ENCODE measurements around the gene EPB41.
"Not testable (repeated sequence)": the region's sequence is repeated elsewhere in the genome, so short reads cannot be mapped to it uniquely, and the experiment has no call there.

EPB41 gene
- total RNA-seq = 180 to 681 (median 426) reads per million in 9 experiments

DNA sequence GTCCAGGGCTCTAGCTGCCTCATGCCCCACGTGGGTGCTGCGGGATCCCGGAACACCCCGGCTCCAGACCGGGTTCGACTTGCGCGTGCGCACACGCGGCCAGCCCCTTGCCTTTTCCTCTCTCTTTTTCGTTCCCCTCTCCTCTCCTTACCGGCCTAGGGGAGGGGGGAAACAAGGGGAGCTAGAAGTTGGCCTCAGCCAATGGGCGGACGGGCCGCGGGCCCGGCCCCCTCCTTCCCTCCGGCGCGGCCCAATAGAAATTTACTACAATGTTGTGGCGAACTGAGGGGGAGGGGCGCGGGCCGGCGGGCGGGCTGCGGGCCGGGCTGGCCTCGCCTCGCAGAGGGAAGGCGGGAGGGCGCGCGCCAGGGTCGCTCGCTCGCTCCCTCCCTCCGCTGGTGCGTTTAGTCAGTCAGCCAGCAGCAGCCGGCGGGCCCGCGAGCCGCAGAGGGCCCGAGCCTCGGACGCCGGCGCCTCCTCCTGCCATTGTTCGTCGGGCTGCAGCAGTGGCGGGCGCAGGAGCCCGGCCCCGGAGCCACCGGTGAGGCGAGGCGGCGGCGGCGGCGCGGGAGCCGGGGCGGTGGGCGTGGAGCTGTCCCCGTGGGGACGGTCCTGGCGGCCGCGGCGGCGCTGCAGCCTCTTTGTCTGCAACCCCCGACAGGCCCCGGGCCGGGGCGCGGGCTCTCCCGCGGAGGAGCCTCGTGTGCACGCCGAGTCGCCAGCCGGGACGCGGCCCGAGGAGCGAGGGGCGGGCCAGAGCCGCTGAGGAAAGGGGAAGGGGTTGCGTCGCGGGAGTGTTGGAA is at the start of gene EPB41:
Gene EPB41 (plus strand): TSS at position 342 of the 803 bp plus-strand sequence. CDS start 72,869 bp downstream, outside the sequence.
- peak; percentile 83 to 90 (median 87) for DNase-seq
- H3K4me1 Mint-ChIP-seq (ENCODE audit: low read depth in 2 of 2) = peaks cover 40 to 43% of the 10 kb centered on the region in 2 donors
- no peaks in the 10 kb centered on the region for H3K27me3 Mint-ChIP-seq
- no peaks in the 10 kb centered on the region for H3K9me3 Mint-ChIP-seq
- peak within 1 kb of the TSS; percentile 93 to 94 for H3K4me3 Mint-ChIP-seq
- peak; percentile 83 for ATAC-seq (replicated peaks)
- peak within 1 kb of the TSS; percentile 90 to 92 for H3K27ac Mint-ChIP-seq
- H3K36me3 Mint-ChIP-seq (ENCODE audit: insufficient read depth) = peaks cover 20% of the 10 kb centered on the region

DNA sequence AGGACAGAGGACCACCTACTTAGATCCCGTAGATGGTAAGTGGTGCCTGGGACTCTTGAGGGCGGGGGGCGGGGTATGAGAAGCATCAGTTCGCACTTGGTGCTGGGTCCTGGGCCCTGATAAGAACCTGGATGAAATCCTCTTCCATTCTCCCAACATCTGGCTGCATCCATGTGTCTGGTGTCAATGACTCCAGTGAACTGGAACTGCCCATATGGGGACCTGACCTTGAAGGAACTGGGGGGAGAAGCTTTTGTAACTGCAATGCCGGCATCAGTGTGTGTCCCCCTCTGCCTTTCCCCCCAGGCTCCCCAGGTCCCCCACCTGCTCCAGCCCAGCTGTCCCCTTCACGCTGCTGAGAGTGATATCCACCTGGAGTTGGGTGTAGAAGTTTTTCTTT is 49.7 kb upstream of the EPB41 start:
- Mint-ChIP-seq H3K4me3 (no peak overlapping the region), H3K4me1 (ENCODE audit: low read depth in 2 of 2) (no peaks in the 10 kb centered on the region)

DNA sequence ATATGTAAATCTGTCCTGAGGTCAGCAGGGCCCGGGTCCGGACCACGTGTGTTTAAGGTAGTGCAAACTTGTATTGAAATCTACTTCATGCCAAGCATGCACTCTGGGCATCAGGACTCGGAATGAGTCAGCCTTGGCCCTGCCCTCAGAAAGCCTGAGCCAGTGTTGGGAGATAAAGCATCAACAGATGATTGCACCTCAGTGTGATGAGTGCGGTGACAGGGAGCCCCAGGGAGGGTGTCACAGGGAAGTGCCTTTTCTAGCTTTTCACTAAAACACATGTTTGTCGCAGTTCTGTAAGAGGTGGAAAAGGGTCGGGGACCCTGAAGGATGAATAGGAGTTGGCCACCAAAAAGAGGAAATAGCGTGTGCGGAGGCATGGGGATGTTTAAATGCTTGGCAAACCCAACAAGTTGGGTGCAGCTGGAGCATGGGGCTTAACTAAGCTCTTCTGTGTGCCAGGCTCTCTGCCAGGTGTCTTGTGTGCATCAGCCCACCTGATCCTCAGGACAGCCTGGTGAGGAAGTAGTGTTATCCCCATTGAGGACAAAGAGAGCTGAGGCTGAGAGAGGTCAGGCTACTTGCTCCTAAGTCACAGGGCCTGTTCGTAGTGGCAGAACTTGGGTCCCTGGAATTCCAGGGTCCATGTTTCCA is 48.2 kb upstream of the EPB41 start:
- Mint-ChIP-seq H3K4me1 (ENCODE audit: low read depth in 2 of 2) (no peaks in the 10 kb centered on the region), H3K4me3 (no peak overlapping the region), H3K36me3 (ENCODE audit: insufficient read depth) (peaks cover 3% of the 10 kb centered on the region), H3K9me3 (no peaks in the 10 kb centered on the region), H3K27ac (no peak overlapping the region), H3K27me3 (peaks cover 26 to 50% of the 10 kb centered on the region in 2 donors)
- ATAC-seq (replicated peaks) = no peak
- DNase-seq = no peak

More for the DNA sequence above, 49.7 kb upstream of the EPB41 start:
- Mint-ChIP-seq H3K9me3 (no peaks in the 10 kb centered on the region), H3K27me3 (peaks cover 23 to 44% of the 10 kb centered on the region in 2 donors), H3K36me3 (ENCODE audit: insufficient read depth) (peaks cover 3% of the 10 kb centered on the region), H3K27ac (no peak overlapping the region)
- ATAC-seq (replicated peaks) = no peak
- DNase-seq = no peak

DNA sequence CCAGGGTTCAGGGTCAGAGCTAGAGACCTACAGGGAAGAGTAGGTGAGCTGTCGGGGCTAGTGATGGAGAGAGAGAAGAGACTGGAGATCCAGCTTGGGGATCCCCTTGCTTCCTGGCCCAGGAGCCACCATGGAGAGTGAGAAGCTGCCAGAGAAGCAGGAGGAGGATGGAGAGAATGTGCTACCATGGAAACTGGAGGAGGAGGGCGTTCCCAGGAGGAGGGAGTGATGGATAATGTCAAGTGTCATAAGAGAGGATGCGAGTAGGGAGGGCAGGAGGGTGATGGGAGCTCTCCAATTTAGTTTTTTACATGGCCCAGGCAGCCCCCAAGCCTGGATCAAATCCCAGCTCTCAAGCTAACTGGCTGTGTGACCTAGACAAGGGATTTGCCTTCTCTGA is 46.5 kb upstream of the EPB41 start:
- H3K4me3 Mint-ChIP-seq = no peak overlapping the region
- H3K9me3 Mint-ChIP-seq = no peaks in the 10 kb centered on the region
- no peak overlapping the region for H3K27ac Mint-ChIP-seq
- ATAC-seq (replicated peaks) = no peak
- peaks cover 3% of the 10 kb centered on the region for H3K36me3 Mint-ChIP-seq (ENCODE audit: insufficient read depth)
- H3K27me3 Mint-ChIP-seq = peaks cover 26 to 59% of the 10 kb centered on the region in 2 donors
- no peak for DNase-seq
- H3K4me1 Mint-ChIP-seq (ENCODE audit: low read depth in 2 of 2) = no peaks in the 10 kb centered on the region

DNA sequence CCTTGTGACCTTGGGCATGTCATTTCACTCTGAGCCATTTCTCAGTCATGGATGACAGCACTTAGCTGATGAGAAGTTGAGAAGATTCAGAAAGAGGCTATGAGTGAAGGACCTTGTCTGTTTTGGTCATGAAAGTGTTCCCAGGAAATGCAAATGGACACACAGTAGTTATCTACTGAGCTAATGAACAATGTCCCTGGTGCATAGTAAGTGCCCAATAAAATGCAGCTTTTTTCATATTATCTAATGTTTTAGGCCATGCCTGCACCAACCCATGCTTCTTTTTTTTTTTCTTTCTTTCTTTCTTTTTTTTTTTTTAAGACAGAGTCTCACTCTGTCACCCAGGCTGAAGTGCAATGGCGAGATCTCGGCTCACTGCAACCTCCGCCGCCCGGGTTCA is 44.4 kb upstream of the EPB41 start:
- no peak overlapping the region for H3K27ac Mint-ChIP-seq
- peaks cover 3% of the 10 kb centered on the region for H3K36me3 Mint-ChIP-seq (ENCODE audit: insufficient read depth)
- H3K27me3 Mint-ChIP-seq = peaks cover 27 to 56% of the 10 kb centered on the region in 2 donors
- no peaks in the 10 kb centered on the region for H3K9me3 Mint-ChIP-seq
- H3K4me3 Mint-ChIP-seq = no peak overlapping the region
- DNase-seq (no peak), ATAC-seq (replicated peaks) (no peak)
- H3K4me1 Mint-ChIP-seq (ENCODE audit: low read depth in 2 of 2) = no peaks in the 10 kb centered on the region

DNA sequence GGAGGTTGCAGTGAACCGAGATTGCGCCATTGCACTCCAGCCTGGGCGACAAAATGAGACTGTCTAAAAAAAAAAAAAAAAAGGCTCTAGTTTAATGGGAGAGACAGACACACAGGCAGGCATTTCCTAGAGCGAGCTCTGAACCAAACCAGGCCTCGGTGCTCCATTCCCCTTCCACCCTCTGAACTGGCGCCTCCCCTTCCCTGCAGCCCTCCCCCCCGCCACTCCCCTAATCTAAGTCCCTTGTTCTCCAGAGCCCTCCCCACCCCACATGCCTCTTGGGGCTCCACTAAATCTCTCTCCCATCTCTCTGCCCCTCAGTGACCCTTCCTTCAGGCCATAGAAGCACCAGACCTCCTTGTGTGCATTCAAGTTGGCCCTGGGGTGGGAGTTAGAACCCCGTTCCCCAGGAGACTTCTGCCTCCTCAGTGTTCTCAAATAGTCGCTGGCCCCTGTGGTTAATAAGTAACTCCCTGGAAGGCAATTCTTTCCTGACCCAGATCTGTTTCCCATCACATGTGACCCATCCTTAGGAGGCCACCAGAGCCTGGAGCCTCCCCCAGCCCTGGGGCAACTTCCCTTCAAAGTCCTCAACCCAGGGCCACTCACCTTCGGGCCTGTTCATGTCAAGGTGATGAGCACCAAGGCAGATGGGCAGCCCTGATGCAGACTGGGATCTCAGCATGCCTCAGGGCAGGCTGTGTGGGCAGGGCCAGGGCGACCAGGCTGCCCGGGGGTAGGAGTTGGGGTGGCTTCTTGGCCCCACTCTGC is 42.6 kb upstream of the EPB41 start:
- ATAC-seq (replicated peaks) (no peak), DNase-seq (no peak)
- H3K36me3 Mint-ChIP-seq (ENCODE audit: insufficient read depth) = no peaks in the 10 kb centered on the region
- H3K4me3 Mint-ChIP-seq = no peak overlapping the region
- H3K27me3 Mint-ChIP-seq = peaks cover 23 to 39% of the 10 kb centered on the region in 2 donors
- no peaks in the 10 kb centered on the region for H3K4me1 Mint-ChIP-seq (ENCODE audit: low read depth in 2 of 2)
- peak overlapping the region in 1 of 2 donors; percentile 6 for H3K27ac Mint-ChIP-seq
- no peaks in the 10 kb centered on the region for H3K9me3 Mint-ChIP-seq

DNA sequence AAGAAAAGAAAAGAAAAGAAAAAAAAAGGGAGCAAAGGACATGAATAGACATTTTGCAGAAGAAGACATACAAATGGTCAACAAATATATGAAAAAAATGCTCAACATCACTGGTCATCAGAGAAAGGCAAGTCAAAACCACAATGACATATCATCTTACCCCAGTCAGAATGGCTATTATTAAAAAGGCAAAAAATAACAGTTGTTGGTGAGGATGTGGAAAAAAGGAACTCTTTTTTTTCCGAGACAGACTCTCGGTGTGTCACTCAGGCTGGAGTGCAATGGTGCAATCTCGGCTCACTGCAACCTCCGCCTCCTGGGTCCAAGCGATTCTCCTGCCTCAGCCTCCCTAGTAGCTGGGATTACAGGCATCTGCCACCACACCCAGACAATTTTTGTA is 39.2 kb upstream of the EPB41 start:
- not testable (repeated sequence) for ATAC-seq (replicated peaks); H3K4me1 Mint-ChIP-seq (ENCODE audit: low read depth in 2 of 2); H3K36me3 Mint-ChIP-seq (ENCODE audit: insufficient read depth); H3K4me3 Mint-ChIP-seq; DNase-seq; H3K27ac Mint-ChIP-seq; H3K9me3 Mint-ChIP-seq
- H3K27me3 Mint-ChIP-seq = peaks cover 7 to 11% of the 10 kb centered on the region in 2 donors

DNA sequence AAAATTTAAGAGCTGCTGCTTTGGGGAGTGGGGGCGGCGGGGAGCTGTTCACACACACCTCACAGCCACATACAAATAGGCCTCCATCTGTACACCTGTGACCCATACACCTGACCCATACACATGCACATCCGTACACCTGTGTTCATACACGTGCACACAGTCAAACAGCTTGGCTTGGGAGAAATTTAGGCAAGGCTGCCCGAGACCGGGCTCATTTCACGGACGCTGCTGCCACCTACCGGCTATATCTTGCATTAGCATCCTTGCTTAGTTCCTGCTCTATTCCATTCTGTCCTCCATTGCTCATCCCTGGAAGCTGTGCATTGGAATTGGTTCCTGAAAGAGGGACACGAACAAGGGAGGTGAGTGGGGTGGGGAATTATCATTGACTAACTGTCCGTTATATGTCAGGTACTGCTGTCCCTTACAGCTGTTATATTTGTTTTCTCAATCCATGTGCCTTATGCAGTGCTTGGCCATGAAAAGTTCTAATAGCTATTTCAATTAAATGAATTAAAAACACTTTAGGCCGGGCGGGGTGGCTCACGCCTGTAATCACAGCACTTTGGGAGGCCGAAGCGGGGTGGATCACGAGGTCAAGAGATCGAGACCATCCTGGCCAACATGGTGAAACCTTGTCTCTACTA is 37.1 kb upstream of the EPB41 start:
- peaks cover 2 to 7% of the 10 kb centered on the region in 2 donors for H3K27me3 Mint-ChIP-seq
- no peak overlapping the region for H3K4me3 Mint-ChIP-seq
- DNase-seq (peak; percentile 73 to 77 (median 76)), ATAC-seq (replicated peaks) (peak; percentile 82)
- H3K27ac Mint-ChIP-seq = no peak overlapping the region
- H3K4me1 Mint-ChIP-seq (ENCODE audit: low read depth in 2 of 2) = peaks cover 6 to 8% of the 10 kb centered on the region in 2 donors
- H3K9me3 Mint-ChIP-seq = no peaks in the 10 kb centered on the region
- H3K36me3 Mint-ChIP-seq (ENCODE audit: insufficient read depth) = no peaks in the 10 kb centered on the region

DNA sequence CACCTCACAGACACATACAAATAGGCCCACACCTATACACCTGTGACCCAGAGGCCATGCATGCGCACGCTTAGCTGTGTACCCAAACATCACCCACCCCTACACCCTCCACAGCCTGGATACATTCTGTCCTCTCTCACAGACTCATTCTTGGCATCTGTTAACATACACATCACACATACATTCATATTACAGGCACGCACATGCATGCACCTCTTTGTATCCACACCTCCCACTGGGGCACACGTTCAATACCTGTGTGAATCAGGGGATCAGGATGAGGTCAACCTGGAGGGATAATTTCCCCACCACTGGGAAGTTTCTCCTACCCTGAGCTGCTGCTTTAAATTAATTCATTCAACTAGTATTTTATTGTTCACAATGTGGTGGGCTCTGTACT is 35.6 kb upstream of the EPB41 start:
- no peak overlapping the region for H3K27ac Mint-ChIP-seq
- ATAC-seq (replicated peaks) = no peak
- peaks cover 0 to 2% of the 10 kb centered on the region in 2 donors for H3K27me3 Mint-ChIP-seq
- no peak overlapping the region for H3K4me3 Mint-ChIP-seq
- DNase-seq = no peak
- no peaks in the 10 kb centered on the region for H3K9me3 Mint-ChIP-seq
- no peaks in the 10 kb centered on the region for H3K36me3 Mint-ChIP-seq (ENCODE audit: insufficient read depth)
- peaks cover 6 to 13% of the 10 kb centered on the region in 2 donors for H3K4me1 Mint-ChIP-seq (ENCODE audit: low read depth in 2 of 2)

DNA sequence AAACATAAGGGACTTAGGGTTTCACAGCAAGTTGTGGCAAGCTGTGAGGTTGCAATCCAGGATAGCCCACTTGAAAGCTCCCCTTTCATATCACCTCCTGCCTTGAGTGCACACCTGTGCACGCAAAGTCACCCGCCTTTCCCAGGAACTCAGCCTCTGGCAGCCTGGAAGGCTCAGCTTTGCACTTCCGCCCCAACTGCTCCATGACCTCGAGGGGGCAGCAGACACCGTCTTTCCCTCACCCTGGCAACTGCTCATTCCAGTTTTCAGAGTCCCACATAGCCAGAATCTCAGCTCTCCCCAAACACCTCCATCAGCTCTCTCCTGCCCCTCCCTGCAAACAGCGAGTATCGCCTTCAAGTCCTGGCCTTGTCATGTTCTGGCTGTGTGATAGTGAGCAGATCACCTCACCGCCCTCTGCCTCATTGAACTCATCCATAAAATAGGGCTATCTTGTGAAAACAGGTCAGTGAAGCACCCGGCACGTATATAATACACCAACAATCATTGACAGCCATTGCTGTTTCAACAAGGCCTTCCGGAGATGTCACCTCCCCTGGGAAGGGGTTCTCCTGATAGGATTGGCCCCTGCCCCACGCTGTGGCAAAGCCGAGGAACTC is 32.2 kb upstream of the EPB41 start:
- Mint-ChIP-seq H3K27me3 (no peaks in the 10 kb centered on the region), H3K4me3 (no peak overlapping the region), H3K4me1 (ENCODE audit: low read depth in 2 of 2) (peaks cover 32 to 35% of the 10 kb centered on the region in 2 donors), H3K36me3 (ENCODE audit: insufficient read depth) (peaks cover 23% of the 10 kb centered on the region), H3K27ac (peak overlapping the region; percentile 36 to 52), H3K9me3 (no peaks in the 10 kb centered on the region)
- peak; percentile 9 for ATAC-seq (replicated peaks)
- peak; percentile 73 to 79 (median 73) for DNase-seq

DNA sequence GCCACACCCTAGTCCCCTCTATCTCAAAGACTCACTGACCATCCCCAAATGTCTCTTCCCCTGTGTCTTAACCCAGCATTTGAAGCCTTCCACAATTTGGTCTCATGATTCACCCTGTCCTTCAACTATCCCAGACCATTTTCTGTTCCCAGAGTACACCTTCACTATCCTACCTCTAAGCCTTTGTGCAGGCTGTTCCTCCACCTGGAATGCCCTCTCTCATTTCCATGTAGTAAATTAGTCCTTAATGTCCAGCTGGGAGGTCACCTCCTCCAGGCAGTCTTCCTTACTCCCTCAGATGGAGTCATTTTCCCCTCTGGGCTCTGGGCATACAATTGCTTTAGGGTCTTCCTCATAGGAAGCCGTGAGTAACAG is 31.1 kb upstream of the EPB41 start:
- no peak for ATAC-seq (replicated peaks)
- Mint-ChIP-seq H3K4me3 (no peak overlapping the region), H3K36me3 (ENCODE audit: insufficient read depth) (peaks cover 27% of the 10 kb centered on the region), H3K27me3 (no peaks in the 10 kb centered on the region), H3K4me1 (ENCODE audit: low read depth in 2 of 2) (peaks cover 37 to 38% of the 10 kb centered on the region in 2 donors), H3K9me3 (no peaks in the 10 kb centered on the region), H3K27ac (no peak overlapping the region)
- no peak for DNase-seq

DNA sequence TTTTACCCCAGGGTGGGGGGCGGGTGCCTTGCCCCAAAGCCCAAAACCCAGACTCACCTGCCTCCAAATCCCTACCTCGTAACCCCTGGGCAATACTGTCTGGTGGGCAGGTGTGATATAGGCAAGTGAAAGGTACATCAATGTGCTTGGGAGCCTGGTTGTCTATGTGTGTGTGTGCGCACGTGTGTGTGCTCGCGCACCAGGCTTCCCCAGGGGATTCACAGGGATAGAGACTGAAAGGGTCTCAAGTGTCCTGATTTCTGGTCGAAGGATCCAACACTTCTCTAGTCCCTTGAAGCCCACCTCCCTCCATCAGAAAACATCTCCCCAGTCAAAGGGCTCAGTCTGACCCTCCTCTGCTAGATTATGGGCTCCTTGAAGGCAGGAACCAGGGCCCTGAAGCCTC is 28.9 kb upstream of the EPB41 start:
- ATAC-seq (replicated peaks) = no peak

More for the DNA sequence above, 28.9 kb upstream of the EPB41 start:
- peaks cover 27% of the 10 kb centered on the region for H3K36me3 Mint-ChIP-seq (ENCODE audit: insufficient read depth)
- H3K27ac Mint-ChIP-seq = peak overlapping the region; percentile 80 to 93
- DNase-seq = no peak
- peaks cover 48 to 54% of the 10 kb centered on the region in 2 donors for H3K4me1 Mint-ChIP-seq (ENCODE audit: low read depth in 2 of 2)
- no peaks in the 10 kb centered on the region for H3K27me3 Mint-ChIP-seq
- H3K9me3 Mint-ChIP-seq = no peaks in the 10 kb centered on the region
- H3K4me3 Mint-ChIP-seq = peak overlapping the region in 1 of 2 donors; percentile 85

All from effector memory CD8-positive, alpha-beta T cell (primary cell).